Measurements from ENCODE around the gene SNCA.
A peak's percentile ranks its signal among the peaks of the same experiment; 100 is the strongest.

The SNCA gene

DNA sequence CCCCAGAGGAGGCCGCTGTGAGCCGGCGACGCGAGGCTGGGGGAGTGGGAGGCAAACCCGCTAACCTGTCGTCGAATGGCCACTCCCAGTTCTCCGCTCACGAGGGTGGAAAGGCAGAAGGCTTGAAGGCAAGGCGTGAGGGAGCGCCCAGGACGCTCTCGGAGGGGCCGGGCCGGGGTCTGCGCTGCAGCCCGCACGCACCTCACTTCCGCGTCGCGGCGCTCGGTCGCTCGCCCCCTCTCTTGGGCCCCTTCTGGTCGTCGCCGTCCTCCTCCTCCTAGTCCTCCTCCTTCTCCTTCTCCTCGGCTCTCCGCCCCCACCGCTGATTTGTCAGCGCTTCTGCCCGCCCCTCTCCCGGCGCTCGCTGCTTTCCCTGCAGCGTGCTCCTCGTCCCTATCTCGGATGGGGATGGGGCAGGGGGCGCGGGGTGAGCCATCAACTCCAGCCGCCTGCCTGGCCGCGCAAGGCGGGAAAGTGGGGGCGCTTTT lies at the start of gene SNCA:
Gene SNCA (minus strand): TSS at position 265 of the 488 bp plus-strand sequence. CDS start 1,494 bp downstream, outside the sequence.
- peak; percentile 59 to 92 (median 82) for DNase-seq

DNA sequence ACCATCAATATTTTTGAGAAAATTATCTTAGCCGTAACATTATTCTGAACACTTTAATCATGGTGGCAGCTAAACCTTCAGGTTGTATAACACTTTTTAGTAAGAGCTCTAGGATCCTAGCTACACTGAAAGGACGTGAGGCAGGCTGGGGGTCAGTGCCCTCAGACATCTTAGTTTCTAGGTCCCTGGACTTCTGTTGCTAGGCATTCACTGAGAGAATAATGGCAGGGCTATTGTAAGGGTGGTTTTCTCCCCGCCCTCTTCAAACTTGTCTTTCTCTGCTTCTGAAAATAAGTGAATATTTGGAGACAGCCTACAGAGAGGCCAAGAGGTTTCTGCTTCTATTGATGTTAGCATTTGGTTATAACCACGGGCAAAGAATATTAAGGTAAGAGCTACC lies 42.3 kb upstream of the SNCA start:
- DNase-seq: no peak

DNA sequence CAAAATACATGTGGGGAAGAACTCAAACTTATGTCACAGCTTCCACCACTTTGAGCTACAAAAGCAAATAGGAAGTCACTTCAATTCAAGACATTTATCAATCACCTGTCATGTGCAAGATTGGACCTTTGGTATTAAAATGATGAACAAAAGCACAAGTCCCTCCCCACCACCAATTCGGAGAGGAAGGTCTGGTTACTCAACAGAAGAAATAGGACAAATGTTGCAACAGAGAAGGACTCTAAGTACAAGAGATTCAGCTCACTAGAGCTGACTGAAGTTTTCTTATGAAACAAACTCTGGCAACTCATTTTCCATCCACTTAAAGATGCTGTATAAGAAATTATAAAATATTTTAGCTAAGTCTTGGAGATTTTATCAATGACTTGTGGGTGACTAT lies 41.6 kb upstream of the SNCA start:
- no peak for DNase-seq

DNA sequence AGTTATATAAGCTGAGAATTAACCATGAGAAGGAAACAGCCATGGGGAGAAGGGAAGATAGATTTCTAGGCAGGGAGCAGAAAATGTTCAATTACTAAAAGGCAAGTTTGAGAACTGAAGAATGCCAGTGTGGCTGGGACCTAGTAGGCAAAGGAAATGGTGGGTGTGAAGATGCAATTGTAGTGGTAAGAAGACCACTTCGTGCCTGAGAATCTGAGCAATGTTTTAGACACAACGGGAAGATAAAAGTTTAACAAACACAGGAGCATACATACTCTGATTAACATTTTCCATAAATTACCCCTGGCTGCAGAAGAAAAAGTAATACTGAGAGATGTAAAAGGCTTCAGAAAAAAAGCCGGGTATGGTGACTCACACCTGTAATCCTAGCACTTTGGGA lies 39.6 kb upstream of the SNCA start:
- no peak for DNase-seq

DNA sequence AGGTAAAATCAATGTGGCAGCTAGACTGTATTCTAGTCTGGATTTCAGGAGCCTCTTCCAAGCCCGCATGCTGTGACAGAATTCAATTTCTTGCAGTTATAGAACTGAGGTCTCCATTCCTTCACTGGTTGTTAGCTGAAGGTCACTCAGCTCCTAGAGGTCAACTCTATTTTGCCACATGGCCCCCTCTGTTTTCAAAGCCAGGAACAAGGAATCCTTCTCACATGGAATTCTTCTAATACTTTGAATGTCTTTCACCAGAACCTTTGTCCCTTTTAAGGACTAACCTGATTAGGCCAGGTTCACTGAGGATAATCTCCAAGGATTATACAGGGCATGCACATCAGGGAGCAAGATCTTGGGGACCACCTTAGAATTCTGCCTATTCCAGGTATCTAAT lies 34.2 kb upstream of the SNCA start:
- no peak for DNase-seq

DNA sequence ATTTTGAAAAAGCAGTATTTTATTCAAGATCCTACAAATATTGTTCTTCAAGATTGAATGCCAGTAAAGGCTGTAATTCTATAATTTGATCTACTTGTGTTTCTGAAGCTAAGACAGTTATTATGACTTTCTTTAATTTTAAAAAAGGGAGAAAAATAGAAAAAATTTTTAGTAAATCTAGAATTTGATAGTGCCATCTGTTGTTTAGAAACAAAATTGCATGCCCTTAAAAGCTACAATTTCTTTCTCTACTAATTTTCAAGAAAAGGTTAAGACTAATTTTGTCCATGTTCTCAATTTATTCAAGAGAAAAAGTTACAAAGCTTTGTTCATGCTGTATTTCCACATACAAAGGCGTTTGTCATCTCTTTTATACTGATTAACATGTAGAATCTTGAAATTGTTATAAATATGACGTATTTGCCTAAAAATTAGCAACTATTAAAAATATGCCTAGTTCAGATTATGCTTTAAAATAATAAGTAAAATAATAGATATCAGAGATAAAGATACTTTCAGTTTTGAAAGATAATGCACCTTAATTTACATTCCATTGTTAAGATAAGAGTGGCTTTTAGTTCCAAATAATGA lies 32.1 kb upstream of the SNCA start:
- DNase-seq: no peak

DNA sequence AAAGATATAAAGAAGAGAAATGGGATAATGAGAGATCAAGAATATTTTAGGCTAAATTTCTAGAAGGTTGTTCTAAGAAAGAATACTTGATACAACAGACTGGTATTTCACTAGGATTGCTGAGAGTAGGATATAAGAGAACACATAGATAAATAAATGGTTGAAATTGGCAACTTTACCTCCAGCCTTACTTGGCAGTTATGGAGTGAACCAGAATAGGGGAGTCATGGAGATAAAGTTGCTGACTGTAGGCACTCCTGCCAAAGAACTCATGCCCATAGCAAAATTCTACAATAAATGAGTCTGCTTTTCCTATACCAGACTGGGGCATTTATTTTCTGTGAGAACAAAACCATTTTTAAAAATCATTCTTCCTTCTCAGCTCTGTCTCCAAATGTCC lies 31.3 kb upstream of the SNCA start:
- no peak for DNase-seq

DNA sequence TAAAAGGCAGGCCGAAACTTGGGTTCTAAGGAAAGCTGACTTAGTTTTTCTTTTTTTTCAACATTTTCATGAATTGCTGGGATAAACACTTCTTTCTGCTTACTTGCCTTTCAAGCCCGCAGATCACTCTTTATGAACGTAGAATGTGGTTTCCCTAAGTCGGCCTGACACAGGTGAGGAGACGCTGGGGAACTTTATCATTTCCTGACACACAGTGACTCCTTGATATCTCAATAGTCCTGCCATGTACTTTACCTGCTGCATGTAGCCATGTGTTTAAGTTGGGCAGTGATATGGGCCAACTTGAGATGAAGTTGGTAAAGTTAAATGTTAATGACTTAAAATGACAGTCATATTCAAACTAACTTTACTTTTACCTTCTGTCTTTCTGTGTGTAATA lies 26.6 kb upstream of the SNCA start:
- DNase-seq: no peak

DNA sequence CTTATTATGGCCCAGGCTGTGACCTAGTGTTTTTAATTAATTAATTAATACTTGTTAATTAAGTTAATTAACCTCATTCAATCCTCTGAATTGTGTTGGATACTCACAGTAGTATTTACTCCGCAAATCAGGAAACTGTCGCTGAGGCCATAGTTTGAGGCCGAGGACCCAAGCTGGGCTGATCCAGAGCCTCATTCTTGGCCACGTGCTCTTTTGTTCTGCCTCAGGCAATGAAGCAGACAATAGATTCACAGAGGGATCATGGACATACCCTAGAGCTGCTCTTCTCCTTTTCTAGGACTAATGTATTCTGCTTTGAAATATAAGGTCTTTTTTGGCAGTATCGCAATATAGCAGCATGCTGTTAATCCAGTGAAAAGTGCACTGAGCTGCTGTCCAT lies 24.0 kb upstream of the SNCA start:
- no peak for DNase-seq

DNA sequence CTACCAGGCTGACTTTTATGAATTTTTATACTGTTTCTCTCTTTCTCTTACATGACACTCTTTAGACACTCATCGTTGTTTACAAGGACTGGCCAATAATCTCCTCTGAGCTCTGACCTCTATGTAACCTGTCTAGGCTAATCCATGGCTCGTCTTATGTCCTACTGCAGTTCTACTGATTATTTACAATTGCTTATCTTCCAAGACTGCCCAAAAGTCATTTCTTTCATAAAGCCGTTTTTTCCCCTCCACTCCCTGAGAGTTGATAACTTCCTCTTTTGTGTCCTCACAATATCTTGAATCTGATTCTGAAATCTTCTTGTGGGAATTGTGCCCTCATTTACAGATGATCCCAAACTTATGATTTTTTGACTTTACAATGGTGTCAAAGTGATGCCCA lies 18.3 kb upstream of the SNCA start:
- no peak for DNase-seq

DNA sequence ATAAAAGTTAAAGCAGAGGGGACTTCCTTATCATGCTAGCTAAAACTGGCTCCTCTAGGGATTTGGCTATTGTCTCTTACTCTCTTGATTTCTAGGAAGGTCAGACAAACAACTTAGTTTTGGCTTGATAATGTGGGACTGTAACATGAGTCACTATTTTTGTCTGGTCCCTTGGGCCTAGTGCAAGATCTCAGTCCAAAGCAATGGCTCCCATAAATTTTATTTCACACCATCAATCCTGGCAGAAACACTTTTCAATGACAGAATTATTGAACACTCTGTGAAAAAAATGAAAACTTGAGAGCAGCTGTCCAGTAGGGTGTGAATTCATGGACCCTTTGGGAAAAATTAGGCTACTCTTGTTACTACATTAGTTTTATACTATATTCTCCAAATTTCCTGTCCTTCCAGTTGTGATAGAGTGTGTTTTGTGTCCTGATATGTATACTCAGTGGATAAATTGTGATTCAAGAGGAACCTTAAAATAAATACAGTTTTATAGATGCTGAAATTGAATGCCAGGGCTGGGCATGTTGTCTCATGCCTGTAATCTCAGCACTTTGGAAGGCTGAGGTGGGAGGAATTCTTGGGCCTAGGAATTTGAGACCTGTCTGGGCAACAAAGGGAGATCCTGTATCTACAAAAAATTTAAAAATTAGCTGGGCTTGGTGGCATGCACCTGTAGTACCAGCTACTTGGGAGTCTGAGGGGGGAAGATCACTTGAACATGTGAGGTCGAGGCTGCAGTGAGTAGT lies 10.8 kb upstream of the SNCA start:
- no peak for DNase-seq

DNA sequence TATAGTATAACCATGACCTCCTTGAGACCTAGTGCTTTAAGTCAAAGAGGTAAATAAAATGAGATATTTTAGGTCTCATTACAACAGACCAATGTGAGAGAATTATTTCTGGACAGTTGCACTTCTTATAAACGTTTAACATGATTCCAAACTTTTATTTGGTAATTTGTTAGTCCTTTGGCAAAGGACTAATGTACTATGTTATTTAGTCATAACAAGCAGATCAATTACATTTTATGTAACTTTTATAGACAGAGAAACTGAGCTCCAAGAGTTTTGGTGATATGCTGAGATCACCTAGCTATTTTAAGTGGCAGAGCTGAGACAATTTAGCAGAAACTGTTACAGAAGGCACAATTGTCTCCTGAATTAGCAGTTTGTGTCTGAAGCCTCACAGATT lies 2.6 kb upstream of the SNCA start:
- DNase-seq: no peak

DNA sequence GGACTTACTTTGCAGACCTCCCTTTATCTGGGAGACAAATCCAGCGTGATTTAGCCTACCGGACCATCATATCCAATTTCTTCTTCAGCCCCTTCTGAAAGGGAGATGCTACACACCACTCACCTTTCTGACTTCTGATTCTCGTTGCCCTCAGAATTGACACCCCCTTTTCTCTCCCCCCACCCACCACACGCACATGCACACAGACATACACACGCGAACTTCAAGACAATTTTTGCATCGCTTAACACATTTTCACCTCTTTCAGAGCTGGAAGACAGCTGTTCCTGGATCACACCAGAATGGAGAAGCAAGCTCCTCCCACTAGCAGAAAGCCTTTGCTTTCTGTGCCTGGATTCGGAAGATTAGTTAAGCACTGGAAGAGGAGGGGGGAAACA lies 1.0 kb upstream of the SNCA start:
- DNase-seq: peak in 5 of 14 donors; percentile 32 to 68 (median 66)

DNA sequence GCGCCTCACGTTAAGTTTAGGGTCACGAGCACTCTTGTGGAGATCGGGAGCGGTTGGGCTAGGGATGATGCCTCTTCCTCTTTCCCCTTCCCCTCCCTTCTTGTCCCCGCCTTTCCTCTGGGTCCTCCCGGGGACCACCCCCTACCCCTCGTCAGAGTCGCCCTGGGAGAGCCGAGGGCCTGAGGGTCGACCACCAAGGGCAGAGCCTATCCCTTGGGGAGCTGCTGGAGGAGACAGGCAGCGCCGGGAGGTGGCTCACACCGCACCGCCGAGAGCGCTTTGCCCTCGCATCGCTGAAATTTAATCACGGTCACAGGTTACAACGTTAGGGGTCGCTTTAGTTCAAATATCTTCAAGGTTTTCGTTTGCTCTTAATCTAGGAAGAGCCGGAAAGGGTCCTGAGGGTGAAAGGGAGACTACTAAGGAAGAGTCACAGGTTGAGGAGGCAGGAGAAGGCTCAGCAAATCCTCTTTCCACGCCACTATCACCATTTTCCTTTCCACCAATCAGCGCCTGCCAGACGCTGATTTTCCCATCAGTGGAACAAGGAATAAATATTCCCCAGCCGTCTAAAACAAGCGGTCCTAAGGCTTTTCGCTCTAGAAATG lies 528 bp upstream of the SNCA start:
- DNase-seq: peak in 12 of 14 donors; percentile 38 to 92 (median 77)

DNA sequence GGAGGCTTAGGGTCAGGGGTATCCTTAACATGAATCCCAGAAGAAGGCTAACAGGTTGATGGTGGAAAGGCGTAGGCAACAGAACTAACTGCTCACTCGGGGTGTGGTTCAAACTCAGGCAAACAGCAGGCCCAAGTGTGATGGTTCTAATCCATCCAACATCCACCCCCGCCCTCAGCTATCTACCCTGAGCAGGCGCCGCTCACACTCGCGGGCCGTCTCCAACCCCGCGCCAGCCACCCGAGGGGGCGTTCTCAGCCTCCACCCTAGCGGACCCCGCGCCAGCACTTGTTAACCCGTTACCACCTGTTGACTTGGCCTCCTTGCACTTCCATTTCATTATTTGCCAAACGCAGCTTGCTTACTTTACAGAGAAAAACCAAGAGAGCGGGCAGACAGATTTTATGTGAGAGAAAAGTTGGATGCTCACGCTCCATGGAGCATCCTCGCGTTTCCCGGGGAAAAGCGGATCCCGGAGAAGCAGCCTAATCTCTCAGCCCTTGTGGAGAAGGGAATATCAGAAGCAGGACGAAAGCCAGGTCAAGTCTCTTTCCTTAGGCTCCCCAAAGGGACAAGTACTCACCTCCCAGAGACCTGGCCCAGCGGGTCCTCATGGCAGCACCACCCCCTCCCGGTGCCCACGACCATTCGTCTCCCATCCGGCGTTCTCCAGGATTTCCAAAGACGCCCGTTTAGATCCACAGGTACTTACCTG lies 773 bp downstream of the SNCA start:
- peak in 12 of 14 donors; percentile 25 to 69 (median 51) for DNase-seq

DNA sequence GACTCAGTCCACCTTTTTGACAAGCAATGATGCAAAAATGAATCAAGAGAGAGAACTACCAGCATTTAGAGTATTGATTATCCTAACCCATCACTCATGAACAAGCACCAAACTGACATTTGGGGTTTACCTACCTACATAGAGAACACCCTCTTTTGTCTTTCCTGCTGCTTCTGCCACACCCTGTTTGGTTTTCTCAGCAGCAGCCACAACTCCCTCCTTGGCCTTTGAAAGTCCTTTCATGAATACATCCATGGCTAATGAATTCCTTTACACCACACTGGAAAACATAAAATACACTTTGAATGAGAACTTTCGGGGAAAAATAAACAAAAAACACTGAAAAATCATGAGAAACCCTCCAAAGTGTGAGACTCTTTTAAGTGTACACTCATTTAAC lies 1.5 kb downstream of the SNCA start:
- peak in 1 of 14 donors; percentile 52 for DNase-seq

DNA sequence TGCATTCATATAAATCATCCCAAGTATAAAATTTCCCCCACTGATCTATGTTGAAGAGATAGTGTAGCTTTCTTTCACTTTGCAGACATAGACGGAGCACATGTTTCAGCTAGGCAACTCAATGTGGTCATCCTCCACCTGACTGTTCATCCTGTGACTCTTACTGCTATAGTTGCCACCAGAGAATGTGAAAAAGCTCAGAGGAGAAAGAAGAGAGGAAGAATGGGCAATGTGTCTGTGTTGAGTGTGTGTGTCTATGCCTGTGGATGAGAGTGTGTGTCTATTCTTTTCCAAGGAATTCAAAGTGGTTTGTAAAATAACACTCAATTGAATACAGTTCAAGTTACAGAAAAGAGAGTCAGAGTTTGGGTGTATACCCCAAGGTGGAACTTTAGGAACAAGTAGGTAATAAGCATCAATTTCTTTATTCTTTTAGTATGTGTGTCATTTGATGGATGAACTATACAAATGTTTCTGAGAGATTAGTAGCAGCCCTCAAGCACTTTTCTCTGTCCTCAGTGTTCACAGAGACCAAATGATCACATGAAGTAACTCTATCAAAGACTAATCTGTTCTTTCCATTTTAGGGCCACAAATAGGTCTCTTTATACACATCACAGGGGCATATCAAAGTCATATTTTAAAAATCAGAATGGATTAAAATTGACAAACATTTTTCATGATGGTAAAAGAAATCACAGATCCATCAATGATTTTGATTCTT lies 2.3 kb downstream of the SNCA start:
- peak in 1 of 14 donors; percentile 18 for DNase-seq

DNA sequence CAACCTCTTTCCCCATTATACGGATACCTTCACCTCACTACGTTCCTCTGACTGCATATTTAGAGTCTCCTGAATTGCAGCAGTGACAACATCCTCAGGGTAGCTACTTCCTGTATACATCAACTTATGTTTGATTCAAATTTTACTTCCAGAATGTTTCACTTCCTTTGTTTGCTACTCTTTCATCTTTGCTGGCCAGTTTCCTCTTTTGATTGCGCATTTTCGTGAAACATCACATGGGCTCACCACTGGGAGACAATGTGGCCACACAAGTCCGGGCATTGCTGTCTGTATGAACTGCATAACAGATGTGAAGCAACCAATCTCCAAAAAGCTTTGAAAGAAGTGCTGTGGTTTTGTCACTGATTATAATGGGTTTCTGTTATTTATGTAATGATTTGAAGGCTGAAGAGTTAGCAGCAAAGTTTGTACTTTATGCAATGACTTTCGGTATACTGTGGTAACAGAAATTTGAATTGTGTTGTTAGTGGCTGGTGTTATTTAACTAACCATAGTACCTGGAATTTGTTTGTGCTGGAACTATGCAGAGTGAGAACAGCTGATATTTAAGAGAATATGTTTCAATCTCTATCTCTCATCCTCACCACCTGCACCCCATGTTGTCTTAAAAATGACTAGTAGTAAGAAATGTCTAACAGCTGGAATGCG lies 7.4 kb downstream of the SNCA start:
- peak in 12 of 14 donors; percentile 14 to 57 (median 41) for DNase-seq

DNA sequence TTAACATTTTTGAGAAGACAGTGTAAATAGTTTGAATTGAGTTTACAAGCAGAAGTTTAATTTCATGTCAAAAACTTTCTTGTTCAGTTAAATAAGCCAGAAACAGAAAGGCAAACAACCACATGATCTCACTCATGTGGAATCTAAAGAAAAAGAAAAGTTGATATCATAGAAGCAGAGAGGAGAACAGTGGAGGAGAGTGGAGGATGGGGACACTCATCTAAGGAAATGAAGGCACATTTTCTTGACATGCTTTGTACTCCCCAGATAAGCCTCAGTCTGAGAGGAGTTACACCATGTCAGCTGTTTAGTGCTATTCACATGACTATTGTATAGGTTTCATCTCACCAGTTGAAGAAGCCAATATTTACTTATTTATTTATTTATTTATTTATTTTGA lies 13.5 kb downstream of the SNCA start:
- no peak for DNase-seq

DNA sequence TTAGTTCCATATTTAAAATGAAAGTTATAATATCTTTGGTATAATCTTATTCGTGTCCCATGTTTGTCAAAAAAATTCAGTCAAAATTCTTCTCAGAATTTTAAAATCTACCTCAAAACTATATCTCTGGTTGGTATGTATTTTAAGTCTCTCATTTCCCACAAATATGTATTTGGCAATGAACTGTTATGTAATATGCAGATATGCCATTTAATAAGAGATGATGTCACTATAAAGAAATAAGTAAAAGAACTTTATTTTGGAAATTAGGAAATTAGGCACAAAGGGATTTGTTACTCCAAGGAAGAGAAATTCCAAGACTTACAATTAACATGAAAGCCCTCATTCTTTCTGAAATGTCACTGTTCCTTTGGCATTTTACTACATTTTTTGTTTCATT lies 15.3 kb downstream of the SNCA start:
- no peak for DNase-seq

DNA sequence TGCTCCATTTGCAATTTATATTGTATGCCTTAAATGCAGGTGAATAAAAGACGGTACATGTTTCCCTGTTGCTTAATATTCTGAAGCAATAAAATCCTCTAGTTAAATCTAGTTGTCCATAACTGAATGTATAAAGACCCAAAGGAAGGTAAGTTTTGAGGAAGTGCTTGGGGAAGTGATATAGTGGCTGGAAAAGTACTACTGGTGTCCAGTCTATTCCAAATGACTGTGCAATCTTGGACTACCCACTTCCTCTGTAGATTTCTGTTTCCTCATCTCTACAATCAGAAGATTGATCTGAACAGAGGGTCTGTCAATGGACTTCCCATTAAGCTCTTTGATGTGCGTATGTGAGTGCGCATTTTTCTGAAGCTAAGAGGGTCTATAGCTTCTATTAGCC lies 17.0 kb downstream of the SNCA start:
- no peak for DNase-seq

DNA sequence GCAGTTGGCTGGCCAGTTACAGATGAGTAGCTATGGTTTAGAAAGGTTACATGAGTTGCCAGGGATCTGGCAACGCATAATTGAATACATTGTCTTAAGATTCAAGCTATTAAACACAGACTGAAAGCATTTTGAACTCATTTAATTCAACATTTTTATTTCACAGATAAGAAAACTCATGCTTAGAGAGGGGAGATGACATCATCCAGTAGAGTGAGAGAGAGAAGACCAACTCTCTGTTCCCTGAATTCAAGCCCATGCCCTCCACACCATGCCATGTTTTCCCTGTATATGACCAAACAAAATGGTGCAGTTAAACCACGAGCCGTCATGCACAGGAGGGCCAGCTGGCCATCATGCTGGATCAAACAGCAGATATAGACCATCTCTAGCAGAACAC lies 22.6 kb downstream of the SNCA start:
- DNase-seq: no peak
